ENCODE results near the gene MUC13. TPM values are rescaled to one million over a fixed set of nuclear protein-coding genes. Genes with fewer than 3 reads are reported as not detected.

Gene MUC13
- polyA plus RNA-seq, 1 donor from 2014 or later: not detected

- no peak overlapping the region for H2AFZ ChIP-seq (ENCODE audit: low read depth, low read length)
- no peak overlapping the region for H3K4me2 ChIP-seq (ENCODE audit: low read length)
- H3K9me2 ChIP-seq (ENCODE audit: insufficient read depth, low read length): no peaks in the 10 kb centered on the region
- no peak overlapping the region for H3K4me3 ChIP-seq (ENCODE audit: low read length)
- H3K27ac ChIP-seq (ENCODE audit: low read length): no peak overlapping the region
- H3K36me3 ChIP-seq (ENCODE audit: insufficient read depth, low read length): no peaks in the 10 kb centered on the region
- no peaks in the 10 kb centered on the region for H3K79me2 ChIP-seq (replicated peaks; ENCODE audit: insufficient read depth, low read length)
- no peaks in the 10 kb centered on the region for H4K20me1 ChIP-seq (ENCODE audit: insufficient read depth)
- H3F3A ChIP-seq (ENCODE audit: insufficient read depth, low read length, poor library complexity, severe bottlenecking): no peaks in the 10 kb centered on the region
- no peaks in the 10 kb centered on the region for H3K9me3 ChIP-seq (ENCODE audit: low read length)
- no peak for TF ChIP-seq RAD21 (conservative IDR thresholded peaks at IDR 0.05)
- TF ChIP-seq TAF1 (IDR thresholded peaks at IDR 0.05; ENCODE audit: low read depth): no peak
- no peak for TF ChIP-seq POLR2AphosphoS5 (IDR thresholded peaks at IDR 0.05)
- TF ChIP-seq EZH2 (IDR thresholded peaks at IDR 0.05; ENCODE audit: borderline replicate concordance, insufficient read depth, low read length, poor library complexity, severe bottlenecking): no peak
- no peaks in the 10 kb centered on the region for H3K27me3 ChIP-seq (ENCODE audit: insufficient read depth, low read depth, low read length)
- H3K9ac ChIP-seq (ENCODE audit: low read length): no peak overlapping the region
These were observed 77.9 kb downstream of the MUC13 start for GRCh38 chr3:124856677-124857076.

Other genes with a start within 250 kb of the MUC13 start
- gene UMPS, start 204.3 kb downstream of the MUC13 start, polyA plus RNA-seq: 22.5 and 30.0 TPM in 2 replicates
- gene ITGB5, start 47.4 kb downstream of the MUC13 start, polyA plus RNA-seq: 0.48 and 1.2 TPM in 2 replicates
- gene HEG1, start 121.2 kb upstream of the MUC13 start, polyA plus RNA-seq: 0.14 and 0.48 TPM in 2 replicates

Measured in neural cell (in vitro differentiated cells).